Measurements from ENCODE around the gene ZNF197.

The ZNF197 gene

DNA sequence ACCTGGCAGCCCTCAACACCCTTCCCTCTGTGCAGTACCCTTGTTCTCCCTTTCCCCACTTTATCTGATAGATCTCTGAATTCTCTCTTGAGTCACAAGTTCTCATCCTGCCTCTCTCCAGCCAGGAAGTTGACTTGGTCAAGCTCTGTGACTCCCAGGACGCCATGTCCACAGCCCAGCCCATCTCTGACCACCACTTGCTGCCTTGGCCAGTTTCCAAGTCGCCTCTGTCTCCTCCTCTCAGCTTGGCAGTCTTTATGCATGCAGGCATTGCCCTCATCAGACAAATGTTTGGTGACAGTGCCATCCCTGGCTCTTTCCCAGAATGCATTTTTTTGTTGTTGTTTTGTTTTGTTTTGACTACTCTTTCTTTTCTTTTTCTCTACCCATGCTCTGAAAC lies 49.4 kb downstream of the ZNF197 start:
- H3K4me1 ChIP-seq (ENCODE audit: insufficient read depth, low read length, poor library complexity, severe bottlenecking) = peaks cover 18% of the 10 kb centered on the region
- no peak overlapping the region for H3K4me3 ChIP-seq (ENCODE audit: low read length, poor library complexity, severe bottlenecking)
- H3K9me2 ChIP-seq (replicated peaks; ENCODE audit: low read depth, low read length) = no peaks in the 10 kb centered on the region
- no peaks in the 10 kb centered on the region for H4K20me1 ChIP-seq (ENCODE audit: insufficient read depth, low read length, poor library complexity, severe bottlenecking)
- peaks cover 2% of the 10 kb centered on the region; the same call in 1 of the 2 replicates for H3K9me3 ChIP-seq (ENCODE audit: insufficient read depth, low read depth, low read length)
- TF ChIP-seq, protein P1, sequence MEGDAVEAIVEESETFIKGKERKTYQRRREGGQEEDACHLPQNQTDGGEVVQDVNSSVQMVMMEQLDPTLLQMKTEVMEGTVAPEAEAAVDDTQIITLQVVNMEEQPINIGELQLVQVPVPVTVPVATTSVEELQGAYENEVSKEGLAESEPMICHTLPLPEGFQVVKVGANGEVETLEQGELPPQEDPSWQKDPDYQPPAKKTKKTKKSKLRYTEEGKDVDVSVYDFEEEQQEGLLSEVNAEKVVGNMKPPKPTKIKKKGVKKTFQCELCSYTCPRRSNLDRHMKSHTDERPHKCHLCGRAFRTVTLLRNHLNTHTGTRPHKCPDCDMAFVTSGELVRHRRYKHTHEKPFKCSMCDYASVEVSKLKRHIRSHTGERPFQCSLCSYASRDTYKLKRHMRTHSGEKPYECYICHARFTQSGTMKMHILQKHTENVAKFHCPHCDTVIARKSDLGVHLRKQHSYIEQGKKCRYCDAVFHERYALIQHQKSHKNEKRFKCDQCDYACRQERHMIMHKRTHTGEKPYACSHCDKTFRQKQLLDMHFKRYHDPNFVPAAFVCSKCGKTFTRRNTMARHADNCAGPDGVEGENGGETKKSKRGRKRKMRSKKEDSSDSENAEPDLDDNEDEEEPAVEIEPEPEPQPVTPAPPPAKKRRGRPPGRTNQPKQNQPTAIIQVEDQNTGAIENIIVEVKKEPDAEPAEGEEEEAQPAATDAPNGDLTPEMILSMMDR (conservative IDR thresholded peaks at IDR 0.05; ENCODE audit: low read length) = no peak
- no peak for TF ChIP-seq EZH2phosphoT487 (IDR thresholded peaks at IDR 0.05; ENCODE audit: borderline replicate concordance)
- no peaks in the 10 kb centered on the region for H3F3A ChIP-seq (ENCODE audit: low read depth)
- H3K9ac ChIP-seq (ENCODE audit: low read depth, low read length, poor library complexity, severe bottlenecking) = no peak overlapping the region
- no peaks in the 10 kb centered on the region for H3K79me2 ChIP-seq (ENCODE audit: insufficient read depth, low read length)
- H3K36me3 ChIP-seq (ENCODE audit: insufficient read depth, low read length) = no peaks in the 10 kb centered on the region
- H3K27me3 ChIP-seq (ENCODE audit: insufficient read depth, low read length, poor library complexity, severe bottlenecking) = no peaks in the 10 kb centered on the region
- H2AFZ ChIP-seq (ENCODE audit: low read length) = no peak overlapping the region
- no peak overlapping the region for H3K4me2 ChIP-seq (ENCODE audit: low read depth, low read length, poor library complexity, severe bottlenecking)

DNA sequence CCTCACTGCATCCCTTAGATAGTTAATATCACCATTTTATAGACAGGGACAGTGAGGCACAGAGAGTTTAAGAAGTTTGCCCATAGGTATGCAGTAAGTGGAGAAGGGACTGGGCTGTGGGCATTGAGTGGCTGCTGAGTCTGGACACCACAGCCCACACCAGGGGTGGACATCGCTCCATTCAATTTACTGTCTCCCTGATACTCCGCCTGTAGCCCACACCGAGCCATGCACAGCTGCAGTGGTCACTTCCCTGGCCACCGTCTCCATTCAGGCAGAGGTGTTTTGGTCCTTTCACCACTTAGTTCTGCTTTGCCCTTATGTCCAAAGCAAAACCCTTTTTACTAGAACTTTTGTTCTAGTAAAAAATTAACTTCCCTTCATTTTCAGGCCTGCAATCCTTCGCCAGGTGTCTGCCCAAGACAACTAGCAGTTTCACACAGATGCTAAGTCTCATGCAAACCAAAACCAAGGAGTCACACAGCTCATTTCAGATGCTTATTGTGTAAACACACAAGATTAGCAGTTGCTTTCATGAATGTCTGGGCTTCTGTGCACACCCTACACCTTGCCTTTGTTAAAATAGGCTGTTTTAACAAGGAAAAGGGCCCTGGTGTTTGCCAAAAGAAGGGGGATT lies 53.8 kb downstream of the ZNF197 start:
- Histone ChIP-seq H3K36me3 (ENCODE audit: insufficient read depth, low read length) (no peaks in the 10 kb centered on the region), H3K27me3 (ENCODE audit: insufficient read depth, low read length, poor library complexity, severe bottlenecking) (no peaks in the 10 kb centered on the region), H4K20me1 (ENCODE audit: insufficient read depth, low read length, poor library complexity, severe bottlenecking) (no peaks in the 10 kb centered on the region), H3K9me3 (ENCODE audit: insufficient read depth, low read depth, low read length) (no peaks in the 10 kb centered on the region; the same call in 1 of the 2 replicates), H2AFZ (ENCODE audit: low read length) (no peak overlapping the region), H3K4me1 (ENCODE audit: insufficient read depth, low read length, poor library complexity, severe bottlenecking) (peaks cover 18% of the 10 kb centered on the region), H3K9ac (ENCODE audit: low read depth, low read length, poor library complexity, severe bottlenecking) (no peak overlapping the region), H3K9me2 (replicated peaks; ENCODE audit: low read depth, low read length) (no peaks in the 10 kb centered on the region), H3F3A (ENCODE audit: low read depth) (no peaks in the 10 kb centered on the region), H3K4me2 (ENCODE audit: low read depth, low read length, poor library complexity, severe bottlenecking) (peak overlapping the region; percentile 77), H3K79me2 (ENCODE audit: insufficient read depth, low read length) (no peaks in the 10 kb centered on the region), H3K4me3 (ENCODE audit: low read length, poor library complexity, severe bottlenecking) (no peak overlapping the region)
- TF ChIP-seq, protein P1 (conservative IDR thresholded peaks at IDR 0.05; ENCODE audit: low read length) = no peak
- TF ChIP-seq EZH2phosphoT487 (IDR thresholded peaks at IDR 0.05; ENCODE audit: borderline replicate concordance) = no peak

DNA sequence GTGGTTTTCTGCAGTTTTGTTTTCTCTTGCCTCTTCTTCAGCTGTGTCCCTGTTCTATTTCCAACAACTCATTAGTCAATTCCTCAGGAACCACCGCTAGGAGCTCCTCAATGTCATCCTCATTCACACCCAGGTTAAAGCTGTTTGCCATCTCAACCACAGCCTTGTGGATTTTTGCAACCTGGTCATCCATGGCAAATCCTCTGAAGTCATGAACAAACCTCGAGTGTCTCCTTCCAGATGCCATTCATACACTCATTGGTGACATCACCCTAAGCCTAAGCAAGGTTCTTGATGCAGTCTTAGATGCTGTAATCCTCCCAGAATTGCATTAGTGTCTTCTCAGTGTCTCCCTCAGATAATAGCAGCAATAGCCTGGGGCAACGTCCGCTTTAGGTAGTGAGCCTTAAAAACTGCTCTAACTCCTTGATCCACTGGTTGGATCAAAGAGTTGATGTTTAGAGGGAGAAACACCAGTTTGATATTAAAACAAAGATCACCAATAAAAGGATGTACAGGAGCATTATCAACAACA lies 56.2 kb downstream of the ZNF197 start:
- Histone ChIP-seq H3K9me3 (ENCODE audit: insufficient read depth, low read depth, low read length) (no peaks in the 10 kb centered on the region), H3K4me3 (ENCODE audit: low read length, poor library complexity, severe bottlenecking) (no peak overlapping the region), H2AFZ (ENCODE audit: low read length) (no peak overlapping the region), H3K36me3 (ENCODE audit: insufficient read depth, low read length) (no peaks in the 10 kb centered on the region), H3K27me3 (ENCODE audit: insufficient read depth, low read length, poor library complexity, severe bottlenecking) (no peaks in the 10 kb centered on the region), H4K20me1 (ENCODE audit: insufficient read depth, low read length, poor library complexity, severe bottlenecking) (no peaks in the 10 kb centered on the region), H3K4me2 (ENCODE audit: low read depth, low read length, poor library complexity, severe bottlenecking) (no peak overlapping the region), H3K9me2 (replicated peaks; ENCODE audit: low read depth, low read length) (no peaks in the 10 kb centered on the region), H3K9ac (ENCODE audit: low read depth, low read length, poor library complexity, severe bottlenecking) (no peak overlapping the region), H3K79me2 (ENCODE audit: insufficient read depth, low read length) (peaks cover 10% of the 10 kb centered on the region; the same call in 1 of the 2 replicates), H3F3A (ENCODE audit: low read depth) (no peaks in the 10 kb centered on the region), H3K4me1 (ENCODE audit: insufficient read depth, low read length, poor library complexity, severe bottlenecking) (peaks cover 31% of the 10 kb centered on the region)
- no peak for TF ChIP-seq EZH2phosphoT487 (IDR thresholded peaks at IDR 0.05; ENCODE audit: borderline replicate concordance)
- TF ChIP-seq, protein P1 (conservative IDR thresholded peaks at IDR 0.05; ENCODE audit: low read length) = no peak

Data from Loucy (cell line).